HG02678 (cell line): Measurements from ENCODE around the gene TUBGCP3.
"Not testable (repeated sequence)": the region's sequence is repeated elsewhere in the genome, so short reads cannot be mapped to it uniquely, and the experiment has no call there.

Experiments
- ATAC-seq: cut with Tn5 transposase; IDR thresholded peaks from one replicate; pipeline ENCODE4 v1.9.1; 2021; ENCODE audit warnings: mild to moderate bottlenecking, moderate library complexity; ENCODE audit not compliant: unreplicated experiment

TUBGCP3 gene

DNA sequence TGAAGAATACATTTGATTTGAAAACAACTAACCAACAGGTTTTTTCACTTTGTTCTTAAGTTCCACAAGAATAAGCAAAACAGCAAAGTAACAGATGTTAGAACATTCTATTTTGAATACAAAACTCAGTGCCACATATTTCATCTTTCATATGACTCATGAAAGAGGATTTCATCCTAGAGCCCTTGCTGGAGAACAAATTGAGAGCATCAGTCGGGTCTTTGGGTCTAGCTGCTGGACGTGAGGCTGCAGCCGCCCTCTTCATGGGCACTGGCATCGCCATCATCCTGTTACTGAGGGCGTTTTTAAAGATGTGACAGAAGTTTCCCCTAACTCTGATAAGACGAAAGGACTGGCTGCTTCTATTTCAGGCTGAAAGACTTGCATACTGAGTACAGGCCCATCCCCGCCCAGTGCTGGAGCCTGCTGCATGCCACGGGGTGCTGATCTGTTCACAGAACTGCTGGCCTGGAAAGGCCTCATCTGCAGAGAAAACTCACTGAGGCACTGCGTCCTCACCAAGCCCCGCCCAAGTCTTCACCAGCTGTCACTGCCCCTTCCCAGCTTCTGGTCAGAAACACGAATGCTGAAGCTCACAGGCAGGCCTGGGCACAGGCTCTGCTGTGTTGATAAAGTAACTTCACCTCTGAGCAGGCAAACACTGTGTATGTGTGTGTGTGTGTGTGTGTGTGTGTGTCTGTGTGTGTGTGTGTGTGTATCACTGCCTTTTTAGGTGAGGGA is 101.4 kb downstream of the TUBGCP3 start:
- no peak for ATAC-seq

GRCh38 chr13:112485814-112486213 is 102.1 kb downstream of the TUBGCP3 start:
- not testable (repeated sequence) for ATAC-seq

DNA sequence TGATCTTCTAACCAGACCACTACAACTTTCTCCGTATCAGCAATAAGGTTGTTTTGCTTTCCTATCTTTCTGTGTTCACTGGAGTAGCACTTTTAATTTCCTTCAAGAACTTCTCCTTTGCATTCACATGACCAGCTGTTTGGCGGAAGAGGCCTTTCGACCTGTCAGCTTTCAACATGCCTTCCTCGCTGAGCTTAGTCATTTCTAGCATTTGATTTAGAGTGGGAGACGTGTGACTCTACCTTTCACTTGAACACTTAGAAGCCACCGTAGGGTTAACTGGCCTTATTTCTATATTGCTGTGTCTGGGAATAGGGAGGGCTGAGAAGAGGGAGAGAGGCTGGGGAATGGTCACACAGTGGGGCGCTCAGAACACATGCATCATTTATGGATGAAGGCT is 104.7 kb downstream of the TUBGCP3 start:
- ATAC-seq = no peak

DNA sequence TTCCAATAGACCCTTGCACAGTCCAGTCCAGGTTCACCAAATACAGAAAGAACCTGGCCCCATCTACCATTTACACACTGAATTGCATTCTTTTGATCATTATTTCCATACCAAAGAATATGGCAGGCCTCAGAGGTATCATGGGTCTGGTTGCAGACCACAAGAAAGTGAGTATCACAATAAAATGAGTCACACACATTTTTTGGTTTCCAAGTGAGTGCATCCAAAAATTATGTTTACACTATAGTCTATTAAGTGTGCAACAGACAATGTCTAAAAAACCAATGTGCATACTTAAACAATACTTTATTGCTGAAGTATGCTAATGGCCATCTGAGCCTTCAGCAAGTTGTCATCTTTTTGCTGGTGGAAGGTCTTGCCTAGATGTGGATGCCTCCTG is 106.5 kb downstream of the TUBGCP3 start:
- no peak for ATAC-seq

- ATAC-seq = no peak
Measured at GRCh38 chr13:112479389-112479788, 108.6 kb downstream of the TUBGCP3 start.

- no peak for ATAC-seq
Measured at GRCh38 chr13:112477070-112477619, 110.8 kb downstream of the TUBGCP3 start.

- no peak for ATAC-seq
Measured at GRCh38 chr13:112475889-112476288, 112.1 kb downstream of the TUBGCP3 start.

- ATAC-seq = no peak
Measured at GRCh38 chr13:112474869-112475268, 113.1 kb downstream of the TUBGCP3 start.

GRCh38 chr13:112473818-112474217 is 114.1 kb downstream of the TUBGCP3 start:
- ATAC-seq = no peak

DNA sequence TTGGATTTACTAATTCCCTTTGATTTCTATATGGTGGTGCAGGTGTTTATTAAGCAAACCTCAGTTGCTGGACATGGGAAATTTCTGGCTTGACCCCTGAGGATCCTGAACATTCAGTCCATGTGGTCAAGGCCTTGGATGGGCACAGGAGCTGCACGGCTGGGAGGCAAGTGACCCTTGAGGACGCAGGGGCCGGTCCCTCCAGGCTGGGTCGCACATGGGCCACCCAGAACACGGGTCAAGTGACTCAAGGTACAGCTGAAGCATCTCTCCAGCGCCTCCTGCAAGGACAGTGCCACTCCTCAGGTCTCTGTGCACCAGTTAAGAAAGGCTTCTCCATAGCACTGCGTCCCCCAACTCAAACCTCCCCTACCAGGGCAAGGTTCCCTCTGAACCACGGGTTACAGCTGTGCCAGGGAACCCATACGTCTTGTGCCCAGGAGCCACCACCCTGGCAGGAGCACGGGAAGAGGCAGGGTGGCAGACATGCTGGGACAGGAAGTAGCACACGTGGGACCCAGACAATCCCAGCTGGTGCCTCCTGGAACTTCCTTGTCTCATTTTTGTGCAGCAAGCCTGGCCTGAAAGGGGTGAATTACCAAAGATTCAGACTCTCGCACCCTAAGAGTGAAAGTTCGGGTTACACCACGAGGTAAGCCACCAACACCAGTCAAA is 118.7 kb downstream of the TUBGCP3 start:
- ATAC-seq = no peak

- no peak for ATAC-seq
Measured at GRCh38 chr13:112468069-112468468, 119.9 kb downstream of the TUBGCP3 start.

DNA sequence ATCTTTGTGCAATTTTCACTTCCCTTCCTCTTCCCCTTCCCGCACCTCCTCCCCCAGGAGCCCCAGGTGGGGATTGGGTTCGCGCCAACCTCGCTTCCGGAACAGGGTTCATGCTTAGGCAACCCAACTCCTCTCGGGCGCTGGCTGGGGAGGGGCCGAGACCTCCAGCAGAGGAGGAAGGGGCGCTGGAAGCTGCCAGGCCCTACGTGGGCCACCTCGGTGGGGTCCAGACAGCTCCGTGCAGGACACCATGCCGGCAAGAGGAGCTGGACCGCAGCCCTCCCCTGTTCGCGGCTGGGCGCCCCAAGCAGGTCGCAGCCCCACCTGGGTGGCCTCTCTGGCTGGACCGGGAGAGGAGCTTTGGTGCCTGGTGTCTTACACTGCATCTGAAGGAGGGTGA is 120.7 kb downstream of the TUBGCP3 start:
- no peak for ATAC-seq

DNA sequence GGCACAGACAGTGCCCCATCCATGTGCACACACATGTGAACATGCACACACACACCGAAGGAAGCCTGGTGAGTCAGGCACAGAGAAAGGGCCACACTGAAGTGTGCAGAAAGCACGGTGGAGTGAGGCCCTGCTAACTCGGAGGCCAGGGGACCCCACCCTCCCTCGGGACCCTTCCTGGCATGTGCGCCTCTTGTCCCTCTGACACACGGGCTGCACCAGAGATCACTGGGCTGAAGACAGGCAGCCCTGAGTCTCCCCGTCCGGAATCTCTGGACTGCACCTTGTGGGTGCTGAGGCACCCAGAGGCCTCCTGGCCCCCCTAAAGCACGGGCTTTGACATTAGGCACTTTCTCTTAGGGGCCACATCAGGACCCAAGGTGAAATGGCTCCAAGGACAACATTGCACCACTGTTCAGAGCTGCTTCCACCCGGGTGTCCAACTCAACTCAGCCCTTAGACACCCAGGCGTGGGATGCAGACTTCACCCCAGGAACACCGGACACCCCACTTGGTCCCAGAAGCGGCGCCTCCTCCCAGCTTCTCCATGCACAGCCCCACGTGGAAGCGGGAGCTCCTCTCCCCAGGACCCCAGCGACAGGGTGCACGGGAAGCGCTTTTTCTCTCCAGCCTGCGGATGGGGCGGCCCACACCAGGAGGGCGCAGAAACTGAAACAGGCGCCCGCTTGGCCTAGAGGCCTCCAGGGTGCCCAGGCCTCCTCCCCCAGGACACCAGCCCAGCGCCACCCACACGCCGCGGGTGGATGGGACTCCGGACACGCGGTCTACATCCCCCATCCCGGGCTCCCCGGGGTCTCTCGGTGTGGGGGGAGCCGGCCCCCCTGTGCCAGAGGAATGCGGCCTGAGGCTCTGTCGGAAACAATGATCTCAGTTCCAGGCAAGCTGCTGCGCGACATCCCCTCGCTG is 121.6 kb downstream of the TUBGCP3 start:
- ATAC-seq = no peak

- no peak for ATAC-seq
Measured at GRCh38 chr13:112465251-112466131, 122.5 kb downstream of the TUBGCP3 start.

- no peak for ATAC-seq
Measured at GRCh38 chr13:112464720-112465119, 123.2 kb downstream of the TUBGCP3 start.

- no peak for ATAC-seq
Measured at GRCh38 chr13:112462408-112462807, 125.5 kb downstream of the TUBGCP3 start.

DNA sequence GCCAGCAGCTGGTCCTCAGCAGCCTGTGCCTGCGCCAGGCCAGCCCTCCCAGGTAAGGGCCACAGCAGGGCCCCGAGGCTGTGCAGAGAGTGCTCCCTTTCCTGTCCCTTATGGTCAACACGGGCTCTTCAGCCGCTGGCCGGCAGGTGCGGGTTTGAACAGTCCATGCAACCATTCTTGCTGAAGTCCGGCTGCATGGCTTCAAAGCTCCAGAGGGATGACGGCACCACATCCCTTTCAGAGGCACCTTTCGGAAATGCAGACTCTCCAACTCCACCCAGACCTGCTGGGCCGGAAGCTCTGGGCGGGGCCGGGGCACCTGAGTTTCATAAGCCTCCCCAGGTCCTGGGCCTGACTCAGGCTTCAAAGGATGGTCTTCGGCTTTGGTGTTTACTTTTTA is 130.5 kb downstream of the TUBGCP3 start:
- no peak for ATAC-seq

- ATAC-seq = no peak
Measured at GRCh38 chr13:112457081-112457480, 130.9 kb downstream of the TUBGCP3 start.

- no peak for ATAC-seq
Measured at GRCh38 chr13:112456138-112457056, 131.6 kb downstream of the TUBGCP3 start.
